Mucosa of descending colon (tissue), 3 donors: ENCODE measurements around the gene TMEM179B. TPM values are rescaled to one million over a fixed set of nuclear protein-coding genes. Genes with fewer than 3 reads are reported as not detected.

ENCODE experiments used
- ATAC-seq: fragments of 200-7000 bp; cut with Tn5 transposase; one replicate; pipeline ENCODE4 v1.9.1; 2020; ENCODE audit warnings: mild to moderate bottlenecking, moderate library complexity
- DNase-seq, 3 donors: peaks; one replicate each; pipeline ENCODE4 v3.0.0-alpha.2; 2020
- H3K36me3 ChIP-seq: fragments of 200-600 bp; one replicate; pipeline ENCODE4 v1.8.0; 2021; ENCODE audit warnings: low read depth, mild to moderate bottlenecking
- H3K4me1 ChIP-seq: fragments of 200-600 bp; one replicate; pipeline ENCODE4 v1.8.0; 2021; ENCODE audit warnings: low read depth, mild to moderate bottlenecking
- H3K4me3 ChIP-seq: fragments of 200-600 bp; one replicate; pipeline ENCODE4 v1.8.0; 2021; ENCODE audit warnings: mild to moderate bottlenecking
- H3K9me3 ChIP-seq: fragments of 200-600 bp; one replicate; pipeline ENCODE4 v1.8.0; 2021; ENCODE audit warnings: mild to moderate bottlenecking
- intact Hi-C, 2 donors: fragments of 100-400 bp; cut with DNase I in 1 of 2; cut with micrococcal nuclease in 1 of 2; formaldehyde crosslinking; loops; one replicate each; pipeline versions ENCODE4 v1.11.0 to v1.11.1; 2022; cut with DNase I, micrococcal nuclease
- microRNA-seq: library from miRNA; unstranded; fragments of <30 nt; microRNA quantifications from one replicate; pipeline ENCODE4, GENCODE V29; 2019
- total RNA-seq, 3 donors: library from RNA; stranded (reverse); fragmentation: NEBNext Ultra II Directional in 2 of 3; extraction: Animal tissue kit (Norgen Biotek cat#: 25700) in 2 of 3; gene quantifications; one replicate each; pipeline versions ENCODE4 v1.2.1 to v1.2.4, GENCODE V29; 2021 to 2023
- TF ChIP-seq, protein P1 (sequence below): fragments of 200-600 bp; IDR thresholded peaks from one replicate; pipeline ENCODE4 v1.8.0; 2022; ENCODE audit warnings: antibody characterized with exemption, mild to moderate bottlenecking
- donor health status: DM: no; HTN: no; CAD: no; lungs with moderate emphysema.
- donor health status: DM: no; HTN: no; CAD: no.
- donor health status: DM: no; HTN: yes; CAD: no.

Gene TMEM179B
- total RNA-seq, 3 donors from 2014 or later: 39.8 to 62.2 (median 54.0) TPM

GRCh38 chr11:62831520-62832335 is 44.5 kb downstream of the TMEM179B start, which contains the start of gene STX5:
Gene STX5 (minus strand): TSS chr11:62832051. CDS start chr11:62831243, 808 bp downstream.
- ATAC-seq (peak; percentile 98), DNase-seq (peak; percentile 99 to 100 (median 100))
- intact Hi-C loops: no loop called here
- TF ChIP-seq, protein P1, sequence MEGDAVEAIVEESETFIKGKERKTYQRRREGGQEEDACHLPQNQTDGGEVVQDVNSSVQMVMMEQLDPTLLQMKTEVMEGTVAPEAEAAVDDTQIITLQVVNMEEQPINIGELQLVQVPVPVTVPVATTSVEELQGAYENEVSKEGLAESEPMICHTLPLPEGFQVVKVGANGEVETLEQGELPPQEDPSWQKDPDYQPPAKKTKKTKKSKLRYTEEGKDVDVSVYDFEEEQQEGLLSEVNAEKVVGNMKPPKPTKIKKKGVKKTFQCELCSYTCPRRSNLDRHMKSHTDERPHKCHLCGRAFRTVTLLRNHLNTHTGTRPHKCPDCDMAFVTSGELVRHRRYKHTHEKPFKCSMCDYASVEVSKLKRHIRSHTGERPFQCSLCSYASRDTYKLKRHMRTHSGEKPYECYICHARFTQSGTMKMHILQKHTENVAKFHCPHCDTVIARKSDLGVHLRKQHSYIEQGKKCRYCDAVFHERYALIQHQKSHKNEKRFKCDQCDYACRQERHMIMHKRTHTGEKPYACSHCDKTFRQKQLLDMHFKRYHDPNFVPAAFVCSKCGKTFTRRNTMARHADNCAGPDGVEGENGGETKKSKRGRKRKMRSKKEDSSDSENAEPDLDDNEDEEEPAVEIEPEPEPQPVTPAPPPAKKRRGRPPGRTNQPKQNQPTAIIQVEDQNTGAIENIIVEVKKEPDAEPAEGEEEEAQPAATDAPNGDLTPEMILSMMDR: no peak
- H3K4me3 ChIP-seq: peak within 1 kb of the TSS; percentile 71
- H3K36me3 ChIP-seq: no peaks in the 10 kb centered on the region
- H3K9me3 ChIP-seq: no peaks in the 10 kb centered on the region
- peaks cover 27% of the 10 kb centered on the region for H3K4me1 ChIP-seq

DNA sequence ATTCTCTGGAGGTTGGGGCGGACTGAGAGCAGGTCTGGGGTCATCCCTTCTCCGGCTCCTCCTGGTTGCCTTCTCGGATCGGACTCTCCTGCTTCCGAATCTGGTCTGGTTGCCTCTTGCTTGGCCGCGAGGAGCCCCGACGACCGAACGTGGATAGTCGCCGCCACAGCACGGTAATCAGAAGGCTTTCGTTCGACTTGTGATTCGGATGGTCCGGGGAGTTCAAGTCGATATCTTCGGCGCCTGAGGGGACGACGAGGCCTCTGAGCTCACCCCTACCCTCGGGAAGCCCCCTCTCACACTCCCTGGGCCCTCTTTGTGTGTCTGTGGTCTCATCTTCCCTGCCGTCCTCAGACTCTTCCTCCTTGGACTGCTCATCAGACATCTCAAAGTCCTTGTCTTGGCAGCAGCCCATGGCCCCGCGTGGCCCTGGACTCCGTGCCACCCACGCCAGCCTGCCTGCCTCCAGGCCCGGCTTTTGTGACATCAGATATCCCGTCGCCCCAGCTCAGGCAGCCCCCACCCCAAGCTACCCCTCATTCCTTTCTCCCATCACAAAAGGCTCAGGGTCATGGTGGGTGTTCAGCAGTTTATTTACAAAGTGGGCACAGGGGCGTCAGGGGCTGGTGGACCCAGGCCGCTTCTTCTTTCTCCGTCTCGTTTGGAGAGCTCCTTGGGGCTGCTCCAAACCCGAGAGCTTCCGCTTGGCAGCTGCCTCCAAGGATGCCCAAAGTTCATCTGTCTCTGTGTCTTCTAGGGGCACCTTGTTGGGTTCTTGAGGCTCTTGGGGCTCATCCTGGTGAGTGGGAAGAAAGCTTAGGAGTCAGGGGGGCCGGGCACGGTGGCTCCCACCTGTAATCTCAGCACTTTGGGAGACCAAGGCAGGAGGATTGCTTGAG is 45.4 kb downstream of the TMEM179B start, which contains the start of gene TEX54:
TEX54 (minus strand) TSS at position 506 of the 899 bp plus-strand sequence.
- DNase-seq (peak; percentile 41 to 68 (median 43)), ATAC-seq (peak; percentile 22)
- TF ChIP-seq, protein P1: no peak
- peak within 1 kb of the TSS; percentile 71 for H3K4me3 ChIP-seq
- intact Hi-C loops: no loop called here
- no peaks in the 10 kb centered on the region for H3K9me3 ChIP-seq
- H3K4me1 ChIP-seq: peaks cover 27% of the 10 kb centered on the region
- H3K36me3 ChIP-seq: no peaks in the 10 kb centered on the region

DNA sequence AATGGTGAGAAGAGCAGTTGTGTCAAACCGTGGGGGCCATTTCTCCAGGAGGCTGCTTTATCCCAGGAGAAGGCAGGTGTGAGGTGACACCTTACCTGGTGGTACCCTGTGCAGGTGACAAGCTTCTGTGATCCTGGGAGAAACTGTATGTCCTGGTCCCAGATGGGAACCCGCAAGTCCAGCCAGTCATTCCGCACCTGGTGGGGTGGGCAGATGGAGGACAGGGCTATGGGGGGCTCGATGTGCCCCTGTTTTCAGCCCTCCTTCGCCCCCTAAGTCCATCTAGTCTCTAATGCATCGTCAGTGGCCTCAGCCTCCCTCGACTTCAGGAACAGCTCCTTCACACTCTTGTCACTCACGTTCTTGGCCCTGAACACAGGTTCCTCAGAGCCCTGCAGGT is 48.1 kb downstream of the TMEM179B start:
- peaks cover 24% of the 10 kb centered on the region for H3K4me1 ChIP-seq
- ATAC-seq: no peak
- TF ChIP-seq, protein P1: no peak
- no peak overlapping the region for H3K4me3 ChIP-seq
- no peaks in the 10 kb centered on the region for H3K36me3 ChIP-seq
- H3K9me3 ChIP-seq: no peaks in the 10 kb centered on the region
- intact Hi-C loops: no loop called here
- DNase-seq: no peak

DNA sequence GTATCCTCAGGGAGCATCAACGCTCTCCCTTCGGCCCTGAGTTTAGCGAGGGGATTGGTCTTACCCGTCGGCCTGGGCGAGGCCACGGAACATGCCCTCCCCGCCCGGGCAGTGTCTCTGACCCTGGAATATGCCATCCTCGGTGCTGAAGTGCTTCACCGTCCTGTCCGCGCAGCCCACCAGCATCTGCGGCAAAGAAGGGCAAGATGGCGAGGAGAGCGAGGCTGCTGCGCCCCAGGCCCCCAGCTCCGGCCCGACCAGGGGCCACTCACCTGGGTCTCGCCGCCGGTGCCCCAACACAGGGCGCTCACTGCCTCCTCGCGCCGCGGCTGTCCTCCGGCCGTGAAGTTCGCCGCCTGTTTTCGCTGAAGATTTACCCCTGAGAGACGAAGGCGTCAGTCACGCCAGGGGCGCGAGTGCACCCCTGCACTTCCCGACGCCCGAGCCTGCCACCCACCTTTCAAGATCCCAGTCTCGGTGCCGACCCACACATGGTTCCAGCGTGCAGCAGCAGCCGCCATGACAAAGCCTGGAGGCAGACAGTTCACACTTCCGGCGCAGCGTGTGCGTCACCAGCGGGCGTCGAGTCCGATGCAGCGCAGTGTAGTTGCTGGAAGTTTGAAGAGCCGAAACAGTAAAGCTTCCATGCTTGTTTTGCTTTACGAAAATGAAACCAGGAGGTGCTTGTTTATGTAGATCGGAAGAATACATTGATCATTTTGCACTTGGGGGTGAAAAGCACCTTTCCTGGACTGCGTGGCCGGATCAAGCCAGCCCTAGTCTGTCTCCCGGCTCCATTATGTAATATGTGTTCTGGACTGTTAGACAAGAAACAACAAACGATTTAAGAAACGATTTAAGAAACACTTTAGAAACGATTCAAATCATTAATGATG is 52.1 kb downstream of the TMEM179B start, which contains the start of gene WDR74:
WDR74 (minus strand) TSS at position 541 of the 896 bp plus-strand sequence; CDS start at position 521, 20 bp downstream.
- ATAC-seq: peak; percentile 77
- DNase-seq: peak; percentile 94 to 97 (median 96)
- TF ChIP-seq, protein P1: no peak
- H3K36me3 ChIP-seq: no peaks in the 10 kb centered on the region
- H3K4me3 ChIP-seq: peak within 1 kb of the TSS; percentile 64
- no peaks in the 10 kb centered on the region for H3K9me3 ChIP-seq
- H3K4me1 ChIP-seq: peaks cover 8% of the 10 kb centered on the region
- intact Hi-C loops: no loop called here

Small RNAs within 50 kb of the gene (microRNA-seq; reads per million reads assigned to microRNA genes)
- 0.70 reads per million for gene MIR6514
- gene MIR6748: not detected

Other genes with a start within 250 kb of the TMEM179B start
- 1,000 to 10,000 TPM in 1 of 3 donors, 100 to 1,000 TPM in 2; 473 to 1,283 (median 535) TPM for gene AHNAK, start 240.6 kb upstream of the TMEM179B start, total RNA-seq
- 1,000 to 10,000 TPM; 1,059 to 1,365 (median 1,164) TPM for gene EEF1G, start 213.5 kb upstream of the TMEM179B start, total RNA-seq
- gene TUT1, start 195.9 kb upstream of the TMEM179B start, total RNA-seq: 10 to 100 TPM; 11.9 to 19.8 (median 13.3) TPM
- 10 to 100 TPM; 70.7 to 92.1 (median 89.6) TPM for gene MTA2, start 185.5 kb upstream of the TMEM179B start, total RNA-seq
- gene EML3, start 174.6 kb upstream of the TMEM179B start, total RNA-seq: 10 to 100 TPM; 54.6 to 57.7 (median 57.7) TPM
- 10 to 100 TPM in 1 of 3 donors, 1 to 10 TPM in 2; 2.7 to 11.9 (median 3.8) TPM for gene ROM1, start 174.1 kb upstream of the TMEM179B start, total RNA-seq
- gene B3GAT3, start 165.4 kb upstream of the TMEM179B start, total RNA-seq: 10 to 100 TPM; 27.3 to 34.2 (median 29.1) TPM
- gene GANAB, start 140.8 kb upstream of the TMEM179B start, total RNA-seq: 100 to 1,000 TPM; 202 to 232 (median 223) TPM
- gene INTS5, start 134.1 kb upstream of the TMEM179B start, total RNA-seq: 10 to 100 TPM; 15.4 to 17.6 (median 16.7) TPM
- 10 to 100 TPM; 39.7 to 54.2 (median 53.1) TPM for gene C11orf98, start 122.2 kb upstream of the TMEM179B start, total RNA-seq
- gene CSKMT, start 122.1 kb upstream of the TMEM179B start, total RNA-seq: 10 to 100 TPM; 11.6 to 18.6 (median 13.3) TPM
- 10 to 100 TPM in 2 of 3 donors, 1 to 10 TPM in 1; 9.0 to 12.1 (median 10.8) TPM for gene UQCC3, start 115.7 kb upstream of the TMEM179B start, total RNA-seq
- gene LBHD1, start 115.1 kb upstream of the TMEM179B start, total RNA-seq: 10 to 100 TPM in 2 of 3 donors, 1 to 10 TPM in 1; 7.4 to 10.6 (median 10.6) TPM
- 100 to 1,000 TPM in 1 of 3 donors, 10 to 100 TPM in 2; 79.2 to 138 (median 87.3) TPM for gene UBXN1, start 108.3 kb upstream of the TMEM179B start, total RNA-seq
- 10 to 100 TPM in 1 of 3 donors, 1 to 10 TPM in 2; 1.2 to 11.5 (median 5.6) TPM for gene LRRN4CL, start 97.9 kb upstream of the TMEM179B start, total RNA-seq
- 10 to 100 TPM; 59.0 to 63.4 (median 61.0) TPM for gene BSCL2, start 80.0 kb upstream of the TMEM179B start, total RNA-seq
- 1 to 10 TPM in 1 of 3 donors, under 1 TPM in 2; 0.35 to 5.2 (median 0.92) TPM for gene GNG3, start 79.7 kb upstream of the TMEM179B start, total RNA-seq
- gene HNRNPUL2, start 59.9 kb upstream of the TMEM179B start, total RNA-seq: 10 to 100 TPM; 53.0 to 70.3 (median 58.6) TPM
- 10 to 100 TPM; 27.7 to 31.8 (median 29.3) TPM for gene TTC9C, start 58.9 kb upstream of the TMEM179B start, total RNA-seq
- 10 to 100 TPM; 10.9 to 15.6 (median 13.0) TPM for gene ZBTB3, start 33.2 kb upstream of the TMEM179B start, total RNA-seq
- 10 to 100 TPM; 39.4 to 49.6 (median 41.5) TPM for gene POLR2G, start 25.8 kb upstream of the TMEM179B start, total RNA-seq
- 10 to 100 TPM; 17.0 to 23.5 (median 17.1) TPM for gene TAF6L, start 16.0 kb upstream of the TMEM179B start, total RNA-seq
- 10 to 100 TPM; 12.8 to 16.6 (median 14.8) TPM for gene TMEM223, start 4.6 kb downstream of the TMEM179B start, total RNA-seq
- 100 to 1,000 TPM in 1 of 3 donors, 10 to 100 TPM in 2; 46.7 to 103 (median 55.0) TPM for gene NXF1, start 18.0 kb downstream of the TMEM179B start, total RNA-seq
- 10 to 100 TPM; 38.7 to 44.3 (median 41.7) TPM for gene STX5, start 44.6 kb downstream of the TMEM179B start, total RNA-seq
- gene TEX54, start 45.4 kb downstream of the TMEM179B start, total RNA-seq: not detected
- 10 to 100 TPM; 35.0 to 42.4 (median 38.8) TPM for gene WDR74, start 52.2 kb downstream of the TMEM179B start, total RNA-seq
- gene SLC3A2, start 93.5 kb downstream of the TMEM179B start, total RNA-seq: 100 to 1,000 TPM; 116 to 127 (median 124) TPM
- gene CHRM1, start 134.0 kb downstream of the TMEM179B start, total RNA-seq: 1 to 10 TPM in 1 of 3 donors, under 1 TPM in 2; 0.89 to 1.4 (median 0.96) TPM
- not detected for gene SLC22A6, start 197.6 kb downstream of the TMEM179B start, total RNA-seq
- not detected for gene SLC22A8, start 228.4 kb downstream of the TMEM179B start, total RNA-seq